T-helper 2 cell (primary cell): Measurements from ENCODE around the gene RABGAP1L.
"Not testable (repeated sequence)": the region's sequence is repeated elsewhere in the genome, so short reads cannot be mapped to it uniquely, and the experiment has no call there.

Source experiments
- DNase-seq, 5 experiments: peaks; one replicate each; pipeline versions ENCODE4 v3.0.0 to v3.0.0-alpha.2; 2012 to 2022

RABGAP1L gene

GRCh38 chr1:174198202-174198601, 38.9 kb downstream of the RABGAP1L start:
- no peak for DNase-seq

DNA sequence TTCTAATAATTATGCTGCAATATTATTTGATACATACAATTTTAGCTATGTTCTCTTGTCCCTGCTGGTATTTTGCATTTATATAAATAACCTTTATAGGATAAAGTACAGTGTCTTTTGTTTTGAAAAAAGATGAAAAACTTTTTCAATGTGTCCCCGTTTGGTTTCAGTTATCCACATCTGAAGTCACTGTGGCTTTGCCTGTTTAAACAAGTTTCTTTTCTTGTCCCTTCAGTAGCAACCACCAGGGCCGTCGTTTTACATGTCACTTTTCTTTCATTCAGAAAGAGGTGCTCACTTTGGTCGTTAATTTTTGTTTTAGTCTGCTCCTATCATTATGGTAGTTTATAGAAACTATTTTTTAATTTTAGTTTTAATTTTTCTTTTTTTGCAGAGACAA, 41.4 kb downstream of the RABGAP1L start:
- peak in 1 of 5 experiments; percentile 37 for DNase-seq

DNA sequence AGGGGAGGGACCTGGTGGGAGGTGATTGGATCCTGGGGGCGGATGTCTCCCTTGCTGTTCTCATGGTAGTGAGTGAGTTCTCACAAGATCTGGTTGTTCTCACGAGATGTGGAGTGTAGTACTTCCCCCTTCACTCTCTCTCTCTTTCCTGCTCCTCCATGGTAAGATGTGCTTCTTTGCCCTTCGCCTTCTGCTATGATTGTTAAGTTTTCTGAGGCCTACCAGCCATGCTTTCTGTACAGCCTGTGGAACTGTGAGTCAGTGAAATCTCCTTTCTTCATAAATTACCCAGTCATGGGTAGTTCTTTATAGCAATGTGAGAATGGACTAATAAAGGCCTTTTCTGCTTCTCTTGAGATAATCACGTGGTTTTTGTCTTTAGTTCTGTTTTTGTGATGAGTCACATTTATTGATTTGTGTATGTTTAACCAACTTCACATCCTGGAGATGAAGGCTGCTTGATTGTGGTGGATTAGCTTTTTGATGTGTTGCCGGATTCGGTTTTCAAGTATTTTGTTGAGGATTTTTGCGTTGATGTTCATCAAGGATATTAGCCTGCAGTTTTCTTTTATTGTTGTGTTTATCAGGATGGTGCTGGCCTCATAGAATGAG, 45.5 kb downstream of the RABGAP1L start:
- peak in 1 of 5 experiments; percentile 87 for DNase-seq

- peak in 1 of 5 experiments; percentile 61 for DNase-seq
Observed at GRCh38 chr1:174206148-174206836, 47.0 kb downstream of the RABGAP1L start.

DNA sequence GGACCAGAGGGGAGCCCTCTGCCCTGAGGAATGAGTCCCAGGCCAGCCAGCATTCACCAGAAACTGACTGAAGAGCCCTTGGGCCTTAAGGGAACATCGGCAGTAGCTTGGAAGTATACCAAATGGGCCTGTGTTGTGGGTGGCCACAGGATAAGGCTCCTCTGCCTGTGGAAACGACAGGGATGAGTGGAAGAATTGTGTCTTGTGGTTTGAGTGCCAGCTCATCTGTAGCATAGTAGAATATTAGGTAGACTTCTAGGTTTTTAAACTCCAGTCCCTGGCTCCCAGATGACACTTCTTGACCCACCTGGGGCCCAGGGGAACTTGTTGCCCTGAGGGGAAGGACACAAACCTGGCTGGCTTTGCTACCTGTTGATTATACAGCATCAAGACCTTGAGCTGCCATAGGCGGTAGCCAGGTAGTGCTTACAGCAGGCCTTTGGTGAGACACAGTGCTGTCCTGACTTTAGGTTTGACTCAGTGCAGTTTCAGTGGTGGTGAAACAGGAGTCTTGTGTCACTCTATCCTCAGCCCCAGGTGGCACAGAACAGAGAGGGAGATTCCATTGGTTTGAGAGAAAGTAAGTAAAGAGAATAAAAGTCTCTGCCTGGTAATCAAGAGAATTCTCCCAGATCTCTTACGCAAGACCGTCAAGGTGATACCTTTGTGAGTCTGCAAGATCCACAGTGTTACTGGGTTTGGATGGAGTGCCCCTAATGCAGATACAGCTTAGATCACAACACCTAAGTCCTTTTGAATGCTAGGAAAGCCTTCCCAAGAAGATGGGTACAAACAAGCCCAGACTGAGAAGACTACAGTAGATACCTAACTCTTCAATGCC, 50.2 kb downstream of the RABGAP1L start:
- DNase-seq: peak in 1 of 5 experiments; percentile 32

- DNase-seq: no peak
Observed at GRCh38 chr1:174211486-174211885, 52.2 kb downstream of the RABGAP1L start.

DNA sequence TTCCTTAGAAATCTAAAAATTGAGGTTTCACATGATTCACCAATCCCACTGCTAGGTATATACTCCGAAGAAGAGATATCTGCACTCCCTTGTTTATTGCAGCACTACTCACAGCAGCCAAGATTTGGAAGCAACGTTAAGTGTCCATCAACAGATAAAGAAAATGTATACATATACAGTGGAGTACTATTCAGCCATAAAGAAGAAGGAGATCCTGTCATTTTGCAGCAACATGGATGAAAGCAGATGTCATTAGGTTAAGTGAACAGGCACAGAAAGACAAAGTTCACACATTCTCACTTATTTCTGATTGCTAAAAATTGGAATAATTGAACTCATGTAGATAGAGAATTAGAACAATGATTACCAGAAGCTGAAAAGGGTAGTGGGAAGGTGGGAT, 56.4 kb downstream of the RABGAP1L start:
- no peak for DNase-seq

DNA sequence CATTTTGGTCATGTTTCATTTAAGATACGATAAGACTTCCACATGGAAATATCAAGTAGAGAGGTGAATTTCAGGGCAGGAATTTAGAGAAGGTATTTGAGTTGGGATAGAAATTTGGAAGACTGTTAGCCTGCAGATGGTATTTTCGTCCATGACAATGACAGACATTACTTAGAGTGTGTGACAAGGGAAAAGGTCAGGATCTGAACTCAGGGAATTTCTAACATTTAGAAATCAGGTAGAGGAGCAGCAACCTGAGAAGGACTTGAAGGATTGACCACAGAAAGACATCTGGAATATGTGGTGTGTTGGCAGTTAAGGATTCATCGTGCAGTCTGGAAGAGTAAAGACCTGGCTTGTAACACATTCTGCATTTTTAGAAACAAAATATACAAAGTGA, 57.9 kb downstream of the RABGAP1L start:
- no peak for DNase-seq

- DNase-seq: peak in 1 of 5 experiments; percentile 54
Observed at GRCh38 chr1:174217787-174218574, 58.7 kb downstream of the RABGAP1L start.

- no peak for DNase-seq
Observed at GRCh38 chr1:174218983-174219382, 59.7 kb downstream of the RABGAP1L start.

GRCh38 chr1:174219606-174220370, 60.5 kb downstream of the RABGAP1L start:
- DNase-seq: no peak

DNA sequence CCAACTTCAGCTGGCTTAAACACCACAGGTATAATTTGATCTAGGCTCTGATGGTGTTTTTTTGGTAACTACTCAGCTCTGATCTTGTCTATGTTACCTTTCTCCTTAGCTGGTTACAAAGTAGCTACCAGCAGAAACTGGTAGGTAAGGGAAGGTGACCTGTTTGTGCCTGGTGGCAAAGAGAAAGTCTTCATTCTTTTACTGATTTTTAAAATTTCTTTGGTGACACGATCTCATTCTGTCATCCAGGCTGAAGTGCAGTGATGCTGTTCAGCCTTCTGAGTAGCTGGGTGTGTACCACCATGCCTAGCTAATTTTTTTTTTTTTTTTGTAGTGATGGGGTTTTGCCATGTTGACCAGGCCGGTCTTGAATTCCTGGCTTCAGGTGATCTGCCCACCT, 62.4 kb downstream of the RABGAP1L start:
- no peak for DNase-seq

GRCh38 chr1:174222166-174222949, 63.0 kb downstream of the RABGAP1L start:
- peak in 1 of 5 experiments; percentile 15 for DNase-seq

DNA sequence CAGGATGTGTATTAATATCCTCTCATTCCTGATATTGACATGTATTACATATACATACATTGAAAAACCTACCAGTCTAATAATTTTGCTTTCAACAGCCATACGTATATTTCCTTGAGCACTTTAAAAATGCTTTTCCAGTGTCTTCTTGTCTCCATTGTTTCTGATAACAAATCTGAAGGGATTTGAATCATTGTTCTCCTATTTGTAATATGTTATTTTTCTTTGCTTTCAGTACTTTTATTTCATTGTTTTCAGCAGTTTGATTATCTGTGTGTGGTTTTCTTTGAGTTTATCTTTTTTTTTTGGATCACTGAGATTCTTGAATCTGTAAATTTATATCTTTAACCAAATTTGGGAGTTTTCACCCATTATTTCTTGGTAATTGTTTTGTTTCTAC, 65.3 kb downstream of the RABGAP1L start:
- no peak for DNase-seq

- DNase-seq: peak in 1 of 5 experiments; percentile 47
Observed at GRCh38 chr1:174225499-174226204, 66.3 kb downstream of the RABGAP1L start.

GRCh38 chr1:174230399-174230798, 71.1 kb downstream of the RABGAP1L start:
- DNase-seq: no peak

DNA sequence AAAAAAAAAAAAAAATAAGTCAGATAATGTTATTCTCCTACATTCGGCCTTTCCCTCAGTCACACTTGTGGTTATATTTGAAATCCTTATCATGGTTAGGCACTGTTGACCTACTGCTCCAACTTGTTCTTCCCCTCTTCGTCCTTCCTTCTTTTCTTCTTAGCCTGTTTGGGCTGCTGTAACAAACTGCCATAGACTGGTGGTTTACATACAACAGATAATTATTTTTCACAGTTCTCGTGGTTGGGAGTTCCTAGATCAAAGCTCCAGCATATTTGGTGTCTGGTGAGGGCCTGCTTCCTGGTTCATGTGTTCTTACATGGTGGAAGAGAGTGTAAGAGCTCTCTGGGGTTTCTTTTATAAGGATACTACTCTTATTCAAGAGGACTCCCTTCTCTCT, 73.4 kb downstream of the RABGAP1L start:
- no peak for DNase-seq

GRCh38 chr1:174238845-174239501, 79.7 kb downstream of the RABGAP1L start:
- not testable (repeated sequence) for DNase-seq

GRCh38 chr1:174239541-174239940, 80.2 kb downstream of the RABGAP1L start:
- no peak for DNase-seq

GRCh38 chr1:174242856-174243255, 83.5 kb downstream of the RABGAP1L start:
- no peak for DNase-seq
